GM18505 (cell line): ENCODE data around the gene SEMA4A.
A peak's percentile ranks its signal among the peaks of the same experiment; 100 is the strongest.

Experiments used
- ATAC-seq: cut with Tn5 transposase; IDR thresholded peaks from one replicate; pipeline ENCODE4 v1.9.1; 2021; ENCODE audit not compliant: unreplicated experiment
- POLR2A ChIP-seq: IDR thresholded peaks from 4 replicates; pipeline ENCODE4 v1.6.1; 2011; ENCODE audit warnings: borderline replicate concordance; ENCODE audit not compliant: insufficient read depth, insufficient read length; ENCODE audit errors: extremely low read depth

SEMA4A gene

GRCh38 chr1:156149374-156150332 is 3.7 kb upstream of the SEMA4A start:
- peak; percentile 69 for TF ChIP-seq POLR2A
- peak; percentile 39 for ATAC-seq

DNA sequence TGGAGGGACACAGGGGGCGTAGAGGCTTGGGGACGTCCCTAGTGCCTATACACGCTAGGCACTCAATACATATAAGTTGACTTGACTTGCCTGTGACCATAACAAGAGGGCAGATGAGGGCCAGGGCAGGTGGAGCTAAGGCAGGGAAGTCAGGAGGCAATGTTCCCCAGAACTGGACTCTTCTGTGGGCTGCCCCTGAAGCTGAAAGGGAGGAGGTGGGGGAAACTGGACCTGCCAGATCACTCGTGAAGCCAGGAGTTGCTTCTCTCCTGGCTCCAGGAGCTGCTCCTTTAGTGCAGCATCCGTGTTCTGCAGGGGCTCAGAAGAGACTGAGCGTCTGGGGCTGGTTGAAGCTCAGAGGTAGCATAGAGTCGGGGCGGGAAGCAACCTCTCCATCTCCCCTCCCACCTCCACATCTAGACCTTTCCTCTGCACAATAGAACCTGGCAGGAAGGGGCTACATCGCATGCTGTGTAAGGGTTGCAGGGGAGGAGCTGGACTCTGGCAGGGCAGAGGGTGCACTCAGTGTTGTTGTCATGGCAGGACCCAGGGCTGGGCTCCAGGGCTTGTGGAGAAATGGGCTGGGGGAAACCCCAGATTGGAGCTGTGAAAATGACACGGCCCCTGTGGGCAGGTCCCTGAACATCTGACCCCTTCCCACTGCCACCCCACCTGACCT is 2.9 kb upstream of the SEMA4A start:
- no peak for ATAC-seq
- TF ChIP-seq POLR2A = no peak

- ATAC-seq = no peak
- peak; percentile 28 for TF ChIP-seq POLR2A
Observed at GRCh38 chr1:156151093-156151688, 2.2 kb upstream of the SEMA4A start.

DNA sequence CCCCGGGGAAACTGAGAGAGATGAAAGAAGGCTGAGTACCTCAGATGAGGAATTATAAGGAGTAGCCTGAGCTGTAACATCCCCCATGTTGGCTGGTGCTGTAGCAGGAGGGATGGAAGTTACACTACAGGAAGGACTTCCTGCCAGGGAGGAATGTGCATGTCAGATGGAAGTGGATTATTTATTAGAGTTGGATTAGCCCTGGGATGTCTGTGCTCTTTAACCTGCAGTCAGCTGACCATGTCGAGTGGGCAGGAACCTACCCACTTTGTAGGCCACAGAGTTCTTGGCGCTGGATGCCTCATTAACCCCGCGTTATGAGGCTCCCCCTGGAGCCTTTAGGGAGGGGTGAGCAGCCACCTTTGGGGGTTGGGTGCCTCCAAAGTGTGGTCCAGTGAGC is 757 bp upstream of the SEMA4A start:
- no peak for TF ChIP-seq POLR2A
- no peak for ATAC-seq

- peak; percentile 82 for TF ChIP-seq POLR2A
- ATAC-seq = peak; percentile 47
Observed at GRCh38 chr1:156154317-156154749, 948 bp downstream of the SEMA4A start.

DNA sequence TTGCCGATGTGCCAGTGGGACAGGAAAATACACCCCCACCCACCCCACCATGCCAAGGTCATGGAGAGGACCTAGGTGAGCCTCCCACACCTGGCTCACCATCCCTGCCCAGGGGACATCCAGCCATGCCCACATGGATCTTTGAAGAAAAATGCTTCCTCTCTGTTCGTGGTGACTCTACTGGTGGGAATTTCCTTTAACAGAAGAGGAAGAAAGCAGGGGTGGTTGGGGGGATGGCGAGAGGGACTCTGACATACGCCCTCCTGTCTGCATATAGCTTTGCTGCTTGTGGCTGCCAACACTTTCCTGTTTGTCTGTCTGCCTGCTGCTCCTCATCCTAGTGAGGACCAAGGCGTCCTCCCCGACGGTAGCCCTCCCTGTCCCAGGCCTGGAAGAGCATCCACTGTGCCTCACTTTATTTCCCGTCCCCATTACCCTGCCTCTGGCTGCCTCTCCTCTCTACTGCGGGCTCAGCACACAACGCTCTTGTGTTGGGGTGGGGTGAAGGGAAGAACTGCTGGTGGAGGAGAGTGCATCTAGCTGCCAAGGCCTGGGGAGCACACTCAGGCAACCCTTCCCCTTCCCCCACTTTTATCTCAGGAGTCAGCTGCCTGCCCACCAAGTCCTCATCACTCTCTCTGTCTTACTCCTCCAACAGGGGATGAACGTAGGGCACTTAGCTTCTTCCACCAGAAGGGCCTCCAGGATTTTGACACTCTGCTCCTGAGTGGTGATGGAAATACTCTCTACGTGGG is 2.5 kb downstream of the SEMA4A start:
- no peak for TF ChIP-seq POLR2A
- ATAC-seq = no peak

- no peak for TF ChIP-seq POLR2A
- no peak for ATAC-seq
Observed at GRCh38 chr1:156157506-156157905, 4.1 kb downstream of the SEMA4A start.

GRCh38 chr1:156157966-156158365 is 4.6 kb downstream of the SEMA4A start:
- ATAC-seq = no peak
- no peak for TF ChIP-seq POLR2A

GRCh38 chr1:156160000-156160742 is 6.8 kb downstream of the SEMA4A start:
- no peak for ATAC-seq
- no peak for TF ChIP-seq POLR2A

DNA sequence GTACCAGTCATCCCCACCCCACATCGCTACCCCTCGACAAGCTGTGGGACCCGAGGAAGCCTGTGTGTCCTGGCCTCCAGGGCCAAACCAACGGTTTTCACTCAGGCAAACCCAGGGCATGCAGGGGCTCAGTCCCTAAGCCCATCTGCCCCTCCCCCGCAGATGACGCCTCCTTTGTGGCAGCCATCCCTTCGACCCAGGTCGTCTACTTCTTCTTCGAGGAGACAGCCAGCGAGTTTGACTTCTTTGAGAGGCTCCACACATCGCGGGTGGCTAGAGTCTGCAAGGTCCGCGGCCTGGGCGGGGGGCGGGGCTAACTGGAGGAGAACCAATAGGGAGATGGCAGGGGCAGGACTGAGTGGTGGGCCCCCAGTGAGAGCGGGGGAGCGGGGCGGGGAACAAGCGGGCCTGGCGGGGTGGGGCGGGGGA is 7.4 kb downstream of the SEMA4A start:
- no peak for TF ChIP-seq POLR2A
- no peak for ATAC-seq

GRCh38 chr1:156162430-156163037 is 9.1 kb downstream of the SEMA4A start:
- no peak for TF ChIP-seq POLR2A
- ATAC-seq = no peak

DNA sequence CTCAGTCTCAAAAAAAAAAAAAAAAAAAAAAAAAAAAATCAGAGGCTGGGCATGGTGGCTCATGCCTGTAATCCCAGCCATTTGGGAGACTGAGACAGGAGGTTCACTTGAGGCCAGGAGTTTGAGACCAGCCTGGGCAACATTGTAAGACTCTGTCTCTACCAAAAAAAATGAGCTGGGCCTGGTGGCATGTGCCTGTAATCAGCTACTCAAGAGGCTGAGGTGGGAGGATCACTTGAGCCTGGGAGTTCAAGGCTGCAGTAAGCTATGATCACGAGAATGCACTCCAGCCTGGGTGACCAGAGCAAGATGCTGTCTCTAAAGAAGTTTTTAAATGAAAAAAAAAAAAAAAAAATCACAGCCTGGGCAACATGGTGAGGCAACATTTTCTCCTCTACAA is 10.3 kb downstream of the SEMA4A start:
- TF ChIP-seq POLR2A = no peak
- no peak for ATAC-seq

DNA sequence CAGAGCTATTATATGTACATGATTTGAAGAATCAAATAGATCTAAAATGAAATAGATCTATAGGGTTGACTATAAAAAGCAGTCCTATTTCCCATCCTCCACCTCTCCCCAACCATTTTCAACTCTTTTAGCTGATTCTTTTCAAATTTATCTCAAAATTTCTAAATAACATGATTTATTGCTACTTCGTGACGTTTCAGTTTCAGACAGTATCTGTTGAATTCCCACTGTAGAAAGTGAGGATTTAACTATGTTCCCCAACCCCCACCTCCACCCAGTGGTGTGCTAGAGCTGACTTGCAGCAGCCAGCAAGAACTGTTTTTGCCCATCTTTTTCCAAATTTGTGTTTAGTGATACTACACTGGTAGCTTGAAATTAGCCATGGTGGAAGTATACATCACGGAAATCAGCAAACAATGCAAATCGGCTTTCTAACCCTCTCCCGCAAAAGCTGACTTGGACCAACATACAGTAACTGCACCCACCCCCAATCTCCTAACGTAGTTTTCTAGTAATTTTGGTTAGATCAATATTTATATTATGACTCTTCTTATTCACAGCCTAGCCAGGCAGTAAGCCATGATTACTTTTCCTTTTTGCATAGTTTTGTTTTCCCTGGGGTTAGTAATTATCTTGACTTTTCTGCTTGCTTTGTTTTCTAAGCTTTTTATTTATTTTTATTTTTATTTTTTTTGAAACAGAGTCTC is 10.9 kb downstream of the SEMA4A start:
- no peak for ATAC-seq

More for the DNA sequence above, 10.9 kb downstream of the SEMA4A start:
- no peak for TF ChIP-seq POLR2A
